HG03575 (cell line): ENCODE data around the gene UBC.
"Not testable (repeated sequence)": the region's sequence is repeated elsewhere in the genome, so short reads cannot be mapped to it uniquely, and the experiment has no call there.

Experiments
- ATAC-seq: cut with Tn5 transposase; IDR thresholded peaks from one replicate; pipeline ENCODE4 v1.9.1; 2021; ENCODE audit not compliant: unreplicated experiment, insufficient number of reproducible peaks, low FRiP score; ENCODE audit errors: extremely low read depth

UBC gene

DNA sequence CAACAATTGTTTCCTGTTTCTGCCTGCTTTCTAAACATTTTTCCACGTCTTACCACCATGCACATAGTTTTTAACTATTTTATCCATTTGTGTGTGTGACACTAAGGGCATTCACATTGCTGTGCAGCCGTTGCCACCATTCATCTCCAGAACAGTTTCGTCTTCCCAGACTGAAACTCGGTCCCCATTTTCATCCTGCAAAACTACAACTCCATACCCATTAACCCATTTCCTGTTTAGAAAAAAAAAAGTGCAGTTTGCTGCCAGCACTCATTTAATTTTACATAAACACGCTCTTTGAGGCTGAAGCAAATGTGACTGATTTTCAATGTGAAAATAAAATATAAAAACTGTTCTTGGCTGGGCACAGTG is 15.5 kb downstream of the UBC start:
- ATAC-seq = no peak

GRCh38 chr12:124898200-124898922 is 16.1 kb downstream of the UBC start:
- ATAC-seq = no peak

DNA sequence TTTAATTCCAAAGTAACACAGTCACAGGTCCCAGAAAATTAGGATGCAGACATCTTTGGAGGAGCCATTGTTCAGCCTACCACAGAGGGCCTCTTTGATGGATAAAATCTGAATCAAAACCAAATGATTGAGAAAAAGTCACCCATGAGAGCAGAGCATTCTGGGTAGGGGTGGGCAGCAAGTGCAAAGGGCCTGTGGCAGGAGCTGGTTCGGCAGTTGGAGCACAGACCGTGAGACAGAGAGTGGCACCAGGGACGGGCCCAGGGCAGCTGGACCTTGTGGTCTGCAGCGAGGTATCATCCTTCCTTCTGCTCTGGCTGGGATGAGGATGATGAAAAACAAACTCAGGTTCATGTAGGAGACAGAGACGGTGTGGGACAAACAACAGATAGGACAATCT is 18.0 kb downstream of the UBC start:
- ATAC-seq = no peak

- ATAC-seq = peak; percentile 37
Observed at GRCh38 chr12:124893792-124894516, 20.5 kb downstream of the UBC start.

DNA sequence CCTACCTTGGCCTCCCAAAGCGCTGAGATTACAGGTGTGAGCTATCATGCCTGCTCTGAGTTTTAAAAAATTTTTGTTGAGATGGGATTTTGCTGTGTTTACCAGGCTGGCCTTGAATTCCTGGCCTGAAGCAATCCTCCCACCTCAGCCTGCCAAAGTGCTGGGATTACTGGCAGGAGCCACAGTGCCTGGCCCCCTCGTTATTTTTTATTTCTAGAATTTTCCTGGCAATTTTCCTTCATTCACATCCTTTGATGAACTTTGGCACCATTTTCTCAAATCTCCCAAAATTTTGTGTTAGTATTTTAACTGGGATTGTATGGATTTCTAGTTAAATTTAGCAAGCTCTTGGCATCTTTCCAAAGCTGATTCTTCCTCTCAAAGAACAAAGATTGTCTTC is 26.2 kb downstream of the UBC start:
- ATAC-seq = no peak

GRCh38 chr12:124887766-124888165 is 26.7 kb downstream of the UBC start:
- ATAC-seq = not testable (repeated sequence)

GRCh38 chr12:124884587-124885438 is 29.6 kb downstream of the UBC start:
- ATAC-seq = no peak

GRCh38 chr12:124883263-124884130 is 31.0 kb downstream of the UBC start:
- no peak for ATAC-seq

DNA sequence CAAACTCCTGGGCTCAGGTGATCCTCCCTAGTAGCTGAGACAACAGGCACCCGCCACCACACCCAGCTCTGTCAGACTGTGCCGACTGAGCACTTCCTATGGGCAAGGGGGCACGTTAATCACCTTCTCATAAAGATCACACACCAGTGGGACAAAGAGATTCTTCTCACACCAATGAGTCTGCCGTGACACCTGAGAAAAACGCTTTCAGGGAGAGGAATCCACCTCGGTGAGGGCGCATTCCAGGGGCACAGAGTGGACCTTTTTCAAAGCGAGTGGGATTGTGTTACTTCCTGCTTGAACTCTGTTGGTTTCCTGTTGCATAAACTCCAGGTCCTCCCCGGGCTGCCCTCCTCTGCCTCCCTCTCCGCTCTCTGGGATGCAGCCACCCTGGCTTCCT is 33.3 kb downstream of the UBC start:
- no peak for ATAC-seq

DNA sequence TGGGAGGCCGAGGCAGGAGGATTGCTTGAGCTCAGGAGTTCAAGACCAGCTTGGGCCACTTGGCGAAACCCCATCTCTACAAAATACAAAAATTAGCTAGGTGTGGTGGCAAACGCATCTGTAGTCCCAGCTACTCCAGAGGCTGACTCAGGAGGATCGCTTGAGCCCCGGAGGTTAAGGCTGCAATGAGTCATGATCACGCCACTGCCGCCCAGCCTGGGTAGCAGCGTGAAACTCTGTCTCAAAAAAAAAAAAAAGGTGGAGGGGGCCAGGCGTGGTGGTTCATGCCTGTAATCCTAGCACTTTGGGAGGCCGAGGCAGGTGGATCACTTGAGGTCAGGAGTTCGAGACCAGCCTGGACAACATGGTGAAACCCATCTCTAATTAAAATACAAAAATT is 34.1 kb downstream of the UBC start:
- not testable (repeated sequence) for ATAC-seq

DNA sequence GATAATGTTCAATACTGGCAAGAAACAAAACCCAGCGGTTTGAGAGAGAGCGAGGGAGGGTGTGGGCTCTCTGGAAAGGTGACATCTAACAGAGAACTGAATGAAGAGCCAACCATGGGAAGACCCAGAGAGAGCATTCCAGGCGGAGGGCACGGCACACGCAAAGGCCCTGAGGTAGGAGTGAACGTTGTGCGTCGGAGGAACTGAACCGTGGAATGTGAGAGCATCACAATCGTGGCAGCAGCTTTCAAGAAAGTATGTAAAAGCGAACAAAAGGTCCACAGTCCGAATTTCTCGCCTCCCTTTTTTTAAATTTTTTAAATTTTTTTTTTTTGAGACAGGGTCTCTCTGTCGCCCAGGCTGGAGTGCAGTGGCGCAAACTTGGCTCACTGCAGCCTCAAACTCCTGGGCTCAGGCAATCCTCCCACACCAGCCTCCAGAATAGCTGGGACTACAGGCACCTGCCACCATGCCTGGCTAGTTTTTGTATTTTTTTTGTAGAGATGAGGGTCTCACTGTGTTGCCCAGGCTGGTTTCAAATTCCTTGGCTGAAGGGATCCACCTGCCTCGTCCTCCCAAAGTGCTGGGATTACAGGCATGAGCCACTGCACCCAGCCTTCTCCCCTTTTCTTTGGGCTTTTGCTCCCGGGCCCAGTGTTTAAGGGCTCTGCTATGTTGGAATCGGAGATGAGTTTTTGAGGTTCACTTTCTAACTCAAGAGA is 35.5 kb downstream of the UBC start:
- ATAC-seq = no peak

- ATAC-seq = no peak
Observed at GRCh38 chr12:124877423-124877822, 37.0 kb downstream of the UBC start.

DNA sequence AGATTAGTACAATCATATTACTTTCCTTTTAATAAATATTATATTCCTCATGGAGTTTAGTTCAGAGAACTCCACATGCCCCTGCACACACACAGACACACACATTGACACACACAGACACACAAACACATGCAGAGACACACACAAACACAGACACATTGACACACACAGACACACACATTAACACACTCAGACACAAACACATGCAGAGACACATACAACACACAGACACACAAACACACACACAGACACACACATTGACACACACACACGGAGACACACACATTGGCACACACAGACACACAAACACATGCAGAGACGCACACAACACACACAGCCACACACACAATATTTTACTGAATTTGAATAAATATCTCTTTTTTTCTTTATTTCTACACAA is 38.3 kb downstream of the UBC start:
- ATAC-seq = no peak

- no peak for ATAC-seq
Observed at GRCh38 chr12:124875803-124876132, 38.7 kb downstream of the UBC start.

- no peak for ATAC-seq
Observed at GRCh38 chr12:124874988-124875802, 39.3 kb downstream of the UBC start.

- ATAC-seq = no peak
Observed at GRCh38 chr12:124874188-124874587, 40.3 kb downstream of the UBC start.

DNA sequence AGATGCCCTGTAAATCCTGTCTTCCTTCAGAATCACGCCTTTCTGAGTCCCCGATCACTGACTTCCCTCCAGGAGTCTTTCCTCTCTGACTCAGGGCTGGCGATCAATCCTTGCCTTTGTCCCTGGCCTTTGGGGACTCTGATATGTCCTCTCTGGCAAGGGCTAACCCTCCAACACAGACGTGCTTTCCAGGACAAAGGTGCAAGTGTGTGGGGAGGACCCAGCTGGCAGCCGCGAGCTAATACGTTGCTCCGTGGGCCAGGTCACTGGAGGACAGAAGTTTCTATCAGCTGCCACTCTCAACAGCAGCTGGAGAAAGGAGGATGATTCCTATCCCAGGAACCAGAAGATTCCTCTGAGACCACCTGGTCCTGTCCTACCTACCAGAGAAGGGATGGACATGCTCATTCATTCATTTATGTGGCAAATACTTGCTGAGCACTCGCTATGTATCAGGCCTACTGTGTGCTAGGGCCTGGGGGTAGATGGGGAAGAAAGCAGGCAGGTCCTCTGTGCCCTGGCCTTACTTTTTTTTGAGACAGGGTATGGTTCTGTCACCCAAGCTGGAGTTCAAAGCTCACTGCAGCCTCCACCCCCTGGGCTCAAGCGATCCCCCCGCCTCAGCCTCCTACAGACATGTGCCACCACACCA is 42.3 kb downstream of the UBC start:
- ATAC-seq = no peak
